Measurements from ENCODE around the gene ROBO2.

- no peak for TF ChIP-seq CTCF (conservative IDR thresholded peaks at IDR 0.05 in 1 of 2, IDR thresholded peaks at IDR 0.05 in 1 of 2; ENCODE audit: extremely low read depth in 1 of 2, insufficient read depth in 1 of 2, low read depth in 1 of 2, low read length in 2 of 2)
- no peak for TF ChIP-seq EZH2 (IDR thresholded peaks at IDR 0.05; ENCODE audit: borderline replicate concordance, low read length)
Measured at GRCh38 chr3:77158730-77159581, 119.1 kb downstream of the ROBO2 start.
